Type B pancreatic cell (in vitro differentiated cells): ENCODE results near the gene GRIK2. TPM values are rescaled to one million over a fixed set of nuclear protein-coding genes. Genes with fewer than 3 reads are reported as not detected.

Experiments
- DNase-seq: peaks from one replicate; pipeline ENCODE4 v3.0.0; 2021; ENCODE audit warnings: mixed read lengths; ENCODE audit not compliant: unreplicated experiment; ENCODE audit errors: extremely low spot score
- H3K27ac Mint-ChIP-seq: 2 replicates; pipeline ENCODE4 v1.8.0; 2021; ENCODE audit warnings: mild to moderate bottlenecking, mixed read lengths
- H3K27me3 Mint-ChIP-seq: 2 replicates; pipeline ENCODE4 v1.8.0; 2021; ENCODE audit warnings: mixed read lengths
- H3K36me3 Mint-ChIP-seq: 2 replicates; pipeline ENCODE4 v1.8.0; 2021; ENCODE audit warnings: mixed read lengths
- H3K4me1 Mint-ChIP-seq: one replicate; pipeline ENCODE4 v1.8.0; 2021; ENCODE audit warnings: mixed read lengths; ENCODE audit not compliant: unreplicated experiment
- H3K4me3 Mint-ChIP-seq: 2 replicates; pipeline ENCODE4 v1.8.0; 2021; ENCODE audit warnings: mild to moderate bottlenecking, mixed read lengths
- H3K9me3 Mint-ChIP-seq: 2 replicates; pipeline ENCODE4 v1.8.0; 2021; ENCODE audit warnings: mixed read lengths
- total RNA-seq: library from RNA; stranded (reverse); gene quantifications from 2 replicates; pipeline ENCODE4 v1.2.1, GENCODE V29; 2021; ENCODE audit warnings: low replicate concordance
- TF ChIP-seq, protein P1 (sequence below): fragments of 200-600 bp; sonication (generic); conservative IDR thresholded peaks from 2 replicates; pipeline ENCODE4 v1.5.0; 2021; ENCODE audit warnings: antibody characterized with exemption, mild to moderate bottlenecking

GRIK2 gene
- total RNA-seq, 1 donor from 2014 or later = 4.8 TPM

DNA sequence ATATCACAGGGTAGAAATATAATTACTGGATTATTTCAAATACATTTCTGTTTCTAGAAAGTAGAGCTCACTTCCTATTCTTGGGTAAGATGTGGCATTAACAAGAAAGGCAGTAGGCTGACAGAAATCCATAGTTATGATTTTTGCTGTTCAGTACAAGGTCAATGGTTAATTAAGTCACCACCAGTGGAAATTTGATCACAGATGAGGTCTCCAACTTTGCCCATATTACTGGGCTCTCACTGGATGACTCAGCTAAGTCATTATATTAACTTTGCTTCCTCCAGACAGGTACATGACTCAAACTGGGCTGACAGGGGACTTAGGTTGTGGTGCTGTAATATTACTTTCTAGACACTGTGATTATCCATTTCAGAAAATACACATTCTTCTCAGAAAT lies 212.4 kb downstream of the GRIK2 start:
- Mint-ChIP-seq H3K27me3 (no peaks in the 10 kb centered on the region), H3K27ac (no peak overlapping the region), H3K36me3 (no peaks in the 10 kb centered on the region), H3K4me1 (no peaks in the 10 kb centered on the region), H3K9me3 (no peaks in the 10 kb centered on the region), H3K4me3 (no peak overlapping the region)
- DNase-seq = no peak
- TF ChIP-seq, protein P1, sequence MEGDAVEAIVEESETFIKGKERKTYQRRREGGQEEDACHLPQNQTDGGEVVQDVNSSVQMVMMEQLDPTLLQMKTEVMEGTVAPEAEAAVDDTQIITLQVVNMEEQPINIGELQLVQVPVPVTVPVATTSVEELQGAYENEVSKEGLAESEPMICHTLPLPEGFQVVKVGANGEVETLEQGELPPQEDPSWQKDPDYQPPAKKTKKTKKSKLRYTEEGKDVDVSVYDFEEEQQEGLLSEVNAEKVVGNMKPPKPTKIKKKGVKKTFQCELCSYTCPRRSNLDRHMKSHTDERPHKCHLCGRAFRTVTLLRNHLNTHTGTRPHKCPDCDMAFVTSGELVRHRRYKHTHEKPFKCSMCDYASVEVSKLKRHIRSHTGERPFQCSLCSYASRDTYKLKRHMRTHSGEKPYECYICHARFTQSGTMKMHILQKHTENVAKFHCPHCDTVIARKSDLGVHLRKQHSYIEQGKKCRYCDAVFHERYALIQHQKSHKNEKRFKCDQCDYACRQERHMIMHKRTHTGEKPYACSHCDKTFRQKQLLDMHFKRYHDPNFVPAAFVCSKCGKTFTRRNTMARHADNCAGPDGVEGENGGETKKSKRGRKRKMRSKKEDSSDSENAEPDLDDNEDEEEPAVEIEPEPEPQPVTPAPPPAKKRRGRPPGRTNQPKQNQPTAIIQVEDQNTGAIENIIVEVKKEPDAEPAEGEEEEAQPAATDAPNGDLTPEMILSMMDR = no peak

DNA sequence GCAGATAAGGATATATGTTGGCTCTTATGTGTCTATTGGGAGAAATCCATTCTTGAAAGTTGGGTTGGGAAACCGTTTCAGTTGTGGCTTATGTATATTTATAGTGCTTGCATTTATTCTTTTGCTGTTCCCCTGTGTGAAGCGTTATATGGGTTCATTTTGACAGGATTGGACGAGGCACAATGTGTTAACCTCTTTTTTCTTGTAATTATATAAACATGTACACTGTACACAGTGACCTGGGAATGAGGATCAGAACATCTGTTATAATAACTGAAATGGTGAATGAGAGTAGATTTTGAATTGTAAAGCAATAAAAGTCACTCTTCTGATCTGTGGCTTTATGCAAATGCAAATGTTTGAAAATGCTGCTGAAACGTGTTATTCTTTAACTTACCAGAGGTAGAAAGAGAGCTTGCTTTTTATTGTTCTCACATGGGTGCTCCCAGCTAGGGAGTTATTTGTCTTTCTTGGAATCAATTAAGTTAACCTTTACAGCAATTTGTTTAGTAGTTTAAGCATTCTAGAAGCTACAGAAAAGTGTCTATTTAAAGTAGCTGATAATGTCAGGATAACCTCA lies 213.7 kb downstream of the GRIK2 start:
- no peak overlapping the region for H3K4me3 Mint-ChIP-seq
- no peak overlapping the region for H3K27ac Mint-ChIP-seq
- H3K27me3 Mint-ChIP-seq = no peaks in the 10 kb centered on the region
- no peaks in the 10 kb centered on the region for H3K9me3 Mint-ChIP-seq
- H3K4me1 Mint-ChIP-seq = no peaks in the 10 kb centered on the region
- TF ChIP-seq, protein P1 = no peak
- DNase-seq = no peak
- no peaks in the 10 kb centered on the region for H3K36me3 Mint-ChIP-seq

DNA sequence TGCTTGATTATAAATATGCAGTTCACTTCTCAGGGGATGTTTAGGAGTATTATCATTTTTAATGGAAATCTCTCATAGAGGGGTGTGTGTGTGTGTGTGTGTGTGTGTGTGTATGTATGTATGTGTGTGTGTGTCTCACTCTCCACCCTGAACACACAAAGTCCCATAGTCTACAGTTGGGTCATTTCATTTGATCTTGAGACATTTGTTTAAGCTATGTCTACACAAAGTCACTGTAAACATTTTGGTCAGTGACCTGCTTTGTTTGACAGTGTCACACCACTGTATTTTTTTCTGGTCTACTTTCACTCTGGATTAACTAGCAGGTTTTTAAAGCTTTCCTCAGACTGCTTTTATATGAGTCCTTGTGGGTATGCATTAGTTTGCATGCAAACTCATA lies 215.2 kb downstream of the GRIK2 start:
- H3K36me3 Mint-ChIP-seq = no peaks in the 10 kb centered on the region
- TF ChIP-seq, protein P1 = no peak
- H3K4me3 Mint-ChIP-seq = no peak overlapping the region
- H3K27me3 Mint-ChIP-seq = no peaks in the 10 kb centered on the region
- DNase-seq = no peak
- H3K9me3 Mint-ChIP-seq = no peaks in the 10 kb centered on the region
- H3K27ac Mint-ChIP-seq = no peak overlapping the region
- H3K4me1 Mint-ChIP-seq = no peaks in the 10 kb centered on the region

DNA sequence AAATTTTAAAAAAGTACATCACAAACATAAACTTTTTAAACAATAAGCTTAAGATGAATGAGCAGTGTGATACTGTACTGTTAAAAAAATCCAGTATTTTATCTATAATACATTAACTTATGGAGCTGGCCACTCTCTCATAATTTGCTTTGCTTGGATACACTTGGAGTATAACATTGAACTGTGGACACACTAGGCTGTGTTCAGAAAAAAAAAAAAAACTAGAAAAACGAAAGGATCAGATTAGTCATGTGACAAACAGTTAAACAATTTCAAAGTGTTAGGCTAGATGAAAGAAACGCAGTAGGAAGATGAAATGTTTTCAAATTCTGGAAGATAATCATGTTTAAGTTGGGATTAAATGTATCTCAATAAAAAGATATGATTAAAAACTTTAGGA lies 220.0 kb downstream of the GRIK2 start:
- H3K4me1 Mint-ChIP-seq = no peaks in the 10 kb centered on the region
- H3K27ac Mint-ChIP-seq = no peak overlapping the region
- no peak for DNase-seq

DNA sequence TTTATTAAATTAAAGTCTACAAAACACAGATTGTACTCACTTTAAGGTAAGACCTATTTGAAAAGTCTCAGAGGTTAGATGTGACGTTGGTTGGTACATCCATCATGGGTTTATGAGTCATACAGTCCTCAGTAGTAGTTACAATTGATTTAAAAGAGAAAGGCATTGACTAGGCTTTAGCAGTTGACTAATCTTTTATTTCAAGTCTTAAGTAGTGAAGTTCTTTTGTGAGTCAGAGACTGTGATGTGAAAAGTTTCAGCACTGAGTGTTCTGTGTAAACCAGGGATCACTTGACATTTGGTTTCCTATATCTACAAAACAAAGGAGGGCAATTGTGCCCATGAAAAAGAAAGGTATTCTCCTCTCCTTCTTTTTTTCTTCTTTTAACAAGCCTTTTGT lies 221.3 kb downstream of the GRIK2 start:
- Mint-ChIP-seq H3K4me1 (no peaks in the 10 kb centered on the region), H3K9me3 (no peaks in the 10 kb centered on the region), H3K27me3 (no peaks in the 10 kb centered on the region), H3K4me3 (no peak overlapping the region), H3K27ac (no peak overlapping the region), H3K36me3 (no peaks in the 10 kb centered on the region)
- no peak for DNase-seq
- TF ChIP-seq, protein P1 = no peak

More for the DNA sequence above, 220.0 kb downstream of the GRIK2 start:
- TF ChIP-seq, protein P1 = no peak
- no peaks in the 10 kb centered on the region for H3K36me3 Mint-ChIP-seq
- no peaks in the 10 kb centered on the region for H3K27me3 Mint-ChIP-seq
- no peaks in the 10 kb centered on the region for H3K9me3 Mint-ChIP-seq
- H3K4me3 Mint-ChIP-seq = no peak overlapping the region

DNA sequence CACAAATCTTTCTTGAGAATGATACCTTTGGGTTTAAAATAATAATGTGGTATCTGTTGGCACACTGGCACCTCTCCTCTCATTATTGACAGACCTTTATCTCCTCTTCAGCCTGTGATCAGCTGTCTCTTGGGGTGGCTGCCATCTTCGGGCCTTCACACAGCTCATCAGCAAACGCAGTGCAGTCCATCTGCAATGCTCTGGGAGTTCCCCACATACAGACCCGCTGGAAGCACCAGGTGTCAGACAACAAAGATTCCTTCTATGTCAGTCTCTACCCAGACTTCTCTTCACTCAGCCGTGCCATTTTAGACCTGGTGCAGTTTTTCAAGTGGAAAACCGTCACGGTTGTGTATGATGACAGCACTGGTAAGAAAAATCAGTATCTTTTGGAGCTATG lies 232.8 kb downstream of the GRIK2 start:
- Mint-ChIP-seq H3K27me3 (no peaks in the 10 kb centered on the region), H3K4me3 (no peak overlapping the region), H3K27ac (no peak overlapping the region), H3K4me1 (no peaks in the 10 kb centered on the region), H3K36me3 (no peaks in the 10 kb centered on the region), H3K9me3 (no peaks in the 10 kb centered on the region)
- no peak for DNase-seq
- TF ChIP-seq, protein P1 = no peak
